GM12891 (cell line): ENCODE results near the gene IFNLR1.

ENCODE experiments used
- POLR2A ChIP-seq: IDR thresholded peaks from 2 replicates; pipeline ENCODE4 v1.6.1; 2011; ENCODE audit warnings: low read depth, low read length, control low read depth
- POU2F2 ChIP-seq: IDR thresholded peaks from 2 replicates; pipeline ENCODE4 v1.6.1; 2011; ENCODE audit warnings: low read depth, mild to moderate bottlenecking, control low read depth, low read length, moderate library complexity

- TF ChIP-seq POU2F2 = no peak
- TF ChIP-seq POLR2A = no peak
Measured at GRCh38 chr1:24134376-24134775, 52.7 kb downstream of the IFNLR1 start.
